HG03066 (cell line): Measurements from ENCODE around the gene LIN9.

Experiments used
- ATAC-seq: cut with Tn5 transposase; IDR thresholded peaks from one replicate; pipeline ENCODE4 v1.9.1; 2021; ENCODE audit warnings: low read depth; ENCODE audit not compliant: unreplicated experiment

LIN9 gene

GRCh38 chr1:226185141-226186036 lies 123.6 kb downstream of the LIN9 start:
- ATAC-seq, result no peak

GRCh38 chr1:226181996-226182714 lies 126.8 kb downstream of the LIN9 start:
- no peak for ATAC-seq
